ENCODE results near the gene PMEPA1.

The PMEPA1 gene

GRCh38 chr20:57705127-57705899, 4.5 kb downstream of the PMEPA1 start:
- peaks cover 66% of the 10 kb centered on the region for H3K36me3 ChIP-seq (ENCODE audit: insufficient read depth, insufficient read length, low read length)
- DNase-seq (ENCODE audit: low read depth, low spot score), result no peak
- TF ChIP-seq SUZ12 (IDR thresholded peaks at IDR 0.05; ENCODE audit: extremely low read depth, insufficient read depth, insufficient read length), result no peak
- no peak for TF ChIP-seq YY1 (IDR thresholded peaks at IDR 0.05; ENCODE audit: insufficient read depth, insufficient read length)
- no peak for TF ChIP-seq ZNF274 (IDR thresholded peaks at IDR 0.05; ENCODE audit: low read depth, low read length)
- H3K4me3 ChIP-seq (ENCODE audit: insufficient read length, low read depth), result no peak overlapping the region
- H3K9ac ChIP-seq (ENCODE audit: insufficient read length, low read depth), result no peak overlapping the region
- peaks cover 13% of the 10 kb centered on the region for H3K27me3 ChIP-seq (ENCODE audit: insufficient read depth, insufficient read length)
- H3K4me1 ChIP-seq (ENCODE audit: insufficient read depth, insufficient read length), result peaks cover 15% of the 10 kb centered on the region
- no peaks in the 10 kb centered on the region for H3K9me3 ChIP-seq (ENCODE audit: insufficient read depth, low read length)

- Histone ChIP-seq H3K36me3 (ENCODE audit: insufficient read depth, insufficient read length, low read length) (peaks cover 77% of the 10 kb centered on the region), H3K9ac (ENCODE audit: insufficient read length, low read depth) (no peak overlapping the region), H3K4me3 (ENCODE audit: insufficient read length, low read depth) (no peak overlapping the region), H3K4me1 (ENCODE audit: insufficient read depth, insufficient read length) (peaks cover 15% of the 10 kb centered on the region), H3K9me3 (ENCODE audit: insufficient read depth, low read length) (no peaks in the 10 kb centered on the region), H3K27me3 (ENCODE audit: insufficient read depth, insufficient read length) (peaks cover 13% of the 10 kb centered on the region)
- TF ChIP-seq SUZ12 (IDR thresholded peaks at IDR 0.05; ENCODE audit: extremely low read depth, insufficient read depth, insufficient read length) (no peak), YY1 (IDR thresholded peaks at IDR 0.05; ENCODE audit: insufficient read depth, insufficient read length) (no peak), ZNF274 (IDR thresholded peaks at IDR 0.05; ENCODE audit: low read depth, low read length) (no peak)
- DNase-seq (ENCODE audit: low read depth, low spot score), result no peak
These were observed 5.6 kb downstream of the PMEPA1 start for GRCh38 chr20:57704245-57704644.

GRCh38 chr20:57703013-57703412, 6.8 kb downstream of the PMEPA1 start:
- H3K9me3 ChIP-seq (ENCODE audit: insufficient read depth, low read length), result no peaks in the 10 kb centered on the region
- H3K4me1 ChIP-seq (ENCODE audit: insufficient read depth, insufficient read length), result peaks cover 16% of the 10 kb centered on the region
- DNase-seq (ENCODE audit: low read depth, low spot score), result no peak
- H3K9ac ChIP-seq (ENCODE audit: insufficient read length, low read depth), result no peak overlapping the region
- no peak overlapping the region for H3K4me3 ChIP-seq (ENCODE audit: insufficient read length, low read depth)
- peaks cover 84% of the 10 kb centered on the region for H3K36me3 ChIP-seq (ENCODE audit: insufficient read depth, insufficient read length, low read length)
- peaks cover 5% of the 10 kb centered on the region for H3K27me3 ChIP-seq (ENCODE audit: insufficient read depth, insufficient read length)
- TF ChIP-seq YY1 (IDR thresholded peaks at IDR 0.05; ENCODE audit: insufficient read depth, insufficient read length) (no peak), ZNF274 (IDR thresholded peaks at IDR 0.05; ENCODE audit: low read depth, low read length) (no peak), SUZ12 (IDR thresholded peaks at IDR 0.05; ENCODE audit: extremely low read depth, insufficient read depth, insufficient read length) (no peak)

GRCh38 chr20:57702521-57702920, 7.3 kb downstream of the PMEPA1 start:
- Histone ChIP-seq H3K9ac (ENCODE audit: insufficient read length, low read depth) (no peak overlapping the region), H3K4me3 (ENCODE audit: insufficient read length, low read depth) (no peak overlapping the region), H3K4me1 (ENCODE audit: insufficient read depth, insufficient read length) (peaks cover 12% of the 10 kb centered on the region), H3K27me3 (ENCODE audit: insufficient read depth, insufficient read length) (peaks cover under 1% of the 10 kb centered on the region), H3K36me3 (ENCODE audit: insufficient read depth, insufficient read length, low read length) (peaks cover 81% of the 10 kb centered on the region), H3K9me3 (ENCODE audit: insufficient read depth, low read length) (no peaks in the 10 kb centered on the region)
- TF ChIP-seq YY1 (IDR thresholded peaks at IDR 0.05; ENCODE audit: insufficient read depth, insufficient read length), result no peak
- no peak for DNase-seq (ENCODE audit: low read depth, low spot score)

- DNase-seq (ENCODE audit: low read depth, low spot score), result no peak
- H3K9ac ChIP-seq (ENCODE audit: insufficient read length, low read depth), result no peak overlapping the region
- H3K4me3 ChIP-seq (ENCODE audit: insufficient read length, low read depth), result no peak overlapping the region
- peaks cover 80% of the 10 kb centered on the region for H3K36me3 ChIP-seq (ENCODE audit: insufficient read depth, insufficient read length, low read length)
- no peaks in the 10 kb centered on the region for H3K27me3 ChIP-seq (ENCODE audit: insufficient read depth, insufficient read length)
- peaks cover 13% of the 10 kb centered on the region for H3K4me1 ChIP-seq (ENCODE audit: insufficient read depth, insufficient read length)
- no peaks in the 10 kb centered on the region for H3K9me3 ChIP-seq (ENCODE audit: insufficient read depth, low read length)
- TF ChIP-seq YY1 (IDR thresholded peaks at IDR 0.05; ENCODE audit: insufficient read depth, insufficient read length) (no peak), SUZ12 (IDR thresholded peaks at IDR 0.05; ENCODE audit: extremely low read depth, insufficient read depth, insufficient read length) (no peak), ZNF274 (IDR thresholded peaks at IDR 0.05; ENCODE audit: low read depth, low read length) (no peak)
These were observed 7.7 kb downstream of the PMEPA1 start for GRCh38 chr20:57702091-57702490.

GRCh38 chr20:57701651-57702050, 8.2 kb downstream of the PMEPA1 start:
- H3K9ac ChIP-seq (ENCODE audit: insufficient read length, low read depth), result no peak overlapping the region
- peaks cover 81% of the 10 kb centered on the region for H3K36me3 ChIP-seq (ENCODE audit: insufficient read depth, insufficient read length, low read length)
- H3K27me3 ChIP-seq (ENCODE audit: insufficient read depth, insufficient read length), result no peaks in the 10 kb centered on the region
- H3K4me3 ChIP-seq (ENCODE audit: insufficient read length, low read depth), result no peak overlapping the region
- TF ChIP-seq YY1 (IDR thresholded peaks at IDR 0.05; ENCODE audit: insufficient read depth, insufficient read length) (no peak), ZNF274 (IDR thresholded peaks at IDR 0.05; ENCODE audit: low read depth, low read length) (no peak), SUZ12 (IDR thresholded peaks at IDR 0.05; ENCODE audit: extremely low read depth, insufficient read depth, insufficient read length) (no peak)
- no peak for DNase-seq (ENCODE audit: low read depth, low spot score)
- peaks cover 18% of the 10 kb centered on the region for H3K4me1 ChIP-seq (ENCODE audit: insufficient read depth, insufficient read length)
- H3K9me3 ChIP-seq (ENCODE audit: insufficient read depth, low read length), result no peaks in the 10 kb centered on the region

GRCh38 chr20:57701090-57701489, 8.7 kb downstream of the PMEPA1 start:
- H3K27me3 ChIP-seq (ENCODE audit: insufficient read depth, insufficient read length), result no peaks in the 10 kb centered on the region
- no peak overlapping the region for H3K9ac ChIP-seq (ENCODE audit: insufficient read length, low read depth)
- peaks cover 76% of the 10 kb centered on the region for H3K36me3 ChIP-seq (ENCODE audit: insufficient read depth, insufficient read length, low read length)
- no peak for TF ChIP-seq YY1 (IDR thresholded peaks at IDR 0.05; ENCODE audit: insufficient read depth, insufficient read length)
- TF ChIP-seq SUZ12 (IDR thresholded peaks at IDR 0.05; ENCODE audit: extremely low read depth, insufficient read depth, insufficient read length), result no peak
- no peak for TF ChIP-seq ZNF274 (IDR thresholded peaks at IDR 0.05; ENCODE audit: low read depth, low read length)
- peaks cover 22% of the 10 kb centered on the region for H3K4me1 ChIP-seq (ENCODE audit: insufficient read depth, insufficient read length)
- no peak for DNase-seq (ENCODE audit: low read depth, low spot score)
- no peaks in the 10 kb centered on the region for H3K9me3 ChIP-seq (ENCODE audit: insufficient read depth, low read length)
- no peak overlapping the region for H3K4me3 ChIP-seq (ENCODE audit: insufficient read length, low read depth)

Data from NT2/D1 (cell line).